Upper lobe of right lung (tissue), 1 donor: ENCODE data around the gene TEAD2. TPM values are rescaled to one million over a fixed set of nuclear protein-coding genes. Genes with fewer than 3 reads are reported as not detected.
"Not testable (repeated sequence)": the region's sequence is repeated elsewhere in the genome, so short reads cannot be mapped to it uniquely, and the experiment has no call there.

Source experiments
- ATAC-seq: fragments of 200-7000 bp; cut with Tn5 transposase; one replicate; pipeline ENCODE4 v1.9.1; 2020; ENCODE audit warnings: mild to moderate bottlenecking, moderate library complexity
- DNase-seq: peaks from one replicate; pipeline ENCODE4 v3.0.0-alpha.2; 2020
- H3K27ac ChIP-seq: fragments of 200-600 bp; one replicate; pipeline ENCODE4 v1.8.0; 2022
- H3K27me3 ChIP-seq: fragments of 200-600 bp; one replicate; pipeline ENCODE4 v1.8.0; 2022; ENCODE audit warnings: mild to moderate bottlenecking
- H3K36me3 ChIP-seq: fragments of 200-600 bp; one replicate; pipeline ENCODE4 v1.8.0; 2022
- H3K4me1 ChIP-seq: fragments of 200-600 bp; one replicate; pipeline ENCODE4 v1.8.0; 2022
- H3K4me3 ChIP-seq: fragments of 200-600 bp; one replicate; pipeline ENCODE4 v1.8.0; 2022; ENCODE audit warnings: mild to moderate bottlenecking
- H3K9me3 ChIP-seq: fragments of 200-600 bp; one replicate; pipeline ENCODE4 v1.8.0; 2022
- CTCF ChIP-seq: fragments of 200-600 bp; IDR thresholded peaks from one replicate; pipeline ENCODE4 v1.8.0; 2022; ENCODE audit warnings: antibody characterized with exemption
- intact Hi-C: fragments of 100-400 bp; cut with DNase I; formaldehyde crosslinking; loops from one replicate; pipeline ENCODE4 v1.11.0; 2022
- total RNA-seq: library from RNA; stranded (reverse); fragmentation: NEBNext Ultra II Directional; extraction: Animal tissue kit (Norgen Biotek cat#: 25700); gene quantifications from one replicate; pipeline ENCODE4 v1.2.1, GENCODE V29; 2021
- donor health status: DM: no; HTN: yes; CAD: no; lungs with severe emphysema.

The TEAD2 gene
- total RNA-seq, 1 donor from 2014 or later, result 36.4 TPM

- H3K27me3 ChIP-seq, result no peaks in the 10 kb centered on the region
- TF ChIP-seq CTCF, result no peak
- no peaks in the 10 kb centered on the region for H3K36me3 ChIP-seq
- ATAC-seq (peak; percentile 41), DNase-seq (peak; percentile 69)
- peaks cover 13% of the 10 kb centered on the region for H3K4me1 ChIP-seq
- no peak overlapping the region for H3K4me3 ChIP-seq
- no peaks in the 10 kb centered on the region for H3K9me3 ChIP-seq
- peak overlapping the region; percentile 60 for H3K27ac ChIP-seq
- intact Hi-C loops, result no loop called here
Measured at GRCh38 chr19:49333811-49334288, 28.4 kb downstream of the TEAD2 start.

- no peak for ATAC-seq
- H3K4me3 ChIP-seq, result no peak overlapping the region
- no peak for DNase-seq
Measured at GRCh38 chr19:49333418-49333805, 28.8 kb downstream of the TEAD2 start.

GRCh38 chr19:49332691-49333417 is 29.4 kb downstream of the TEAD2 start:
- H3K36me3 ChIP-seq, H3K27ac ChIP-seq, H3K27me3 ChIP-seq, H3K4me3 ChIP-seq, H3K9me3 ChIP-seq, ATAC-seq, intact Hi-C loops: not testable (repeated sequence)
- peaks cover 13% of the 10 kb centered on the region for H3K4me1 ChIP-seq
- peak; percentile 15 for DNase-seq

More at GRCh38 chr19:49333418-49333805, 28.8 kb downstream of the TEAD2 start:
- intact Hi-C loops, result no loop called here
- peak overlapping the region; percentile 60 for H3K27ac ChIP-seq
- H3K9me3 ChIP-seq, result no peaks in the 10 kb centered on the region
- H3K27me3 ChIP-seq, result no peaks in the 10 kb centered on the region
- TF ChIP-seq CTCF, result no peak
- peaks cover 13% of the 10 kb centered on the region for H3K4me1 ChIP-seq
- no peaks in the 10 kb centered on the region for H3K36me3 ChIP-seq

GRCh38 chr19:49331616-49332055 is 30.6 kb downstream of the TEAD2 start:
- ATAC-seq, result peak; percentile 82
- H3K9me3 ChIP-seq, result no peaks in the 10 kb centered on the region
- intact Hi-C loops, result no loop called here
- no peak overlapping the region for H3K4me3 ChIP-seq
- H3K27me3 ChIP-seq, result no peaks in the 10 kb centered on the region
- peaks cover 13% of the 10 kb centered on the region for H3K4me1 ChIP-seq
- no peak overlapping the region for H3K27ac ChIP-seq
- peak; percentile 40 for DNase-seq
- TF ChIP-seq CTCF, result no peak
- H3K36me3 ChIP-seq, result no peaks in the 10 kb centered on the region

- H3K9me3 ChIP-seq, DNase-seq, H3K27me3 ChIP-seq, H3K27ac ChIP-seq, H3K36me3 ChIP-seq, intact Hi-C loops, H3K4me3 ChIP-seq, ATAC-seq: not testable (repeated sequence)
- peaks cover 13% of the 10 kb centered on the region for H3K4me1 ChIP-seq
Measured at GRCh38 chr19:49331187-49331586, 31.0 kb downstream of the TEAD2 start.

GRCh38 chr19:49328741-49329140 is 33.5 kb downstream of the TEAD2 start:
- intact Hi-C loops, result no loop called here
- no peaks in the 10 kb centered on the region for H3K27me3 ChIP-seq
- no peak overlapping the region for H3K4me3 ChIP-seq
- H3K9me3 ChIP-seq, result no peaks in the 10 kb centered on the region
- no peak overlapping the region for H3K27ac ChIP-seq
- peaks cover 1% of the 10 kb centered on the region for H3K4me1 ChIP-seq
- TF ChIP-seq CTCF, result no peak
- H3K36me3 ChIP-seq, result no peaks in the 10 kb centered on the region
- DNase-seq, result no peak
- ATAC-seq, result no peak
